ENCODE results near the gene NKX6-2.

DNA sequence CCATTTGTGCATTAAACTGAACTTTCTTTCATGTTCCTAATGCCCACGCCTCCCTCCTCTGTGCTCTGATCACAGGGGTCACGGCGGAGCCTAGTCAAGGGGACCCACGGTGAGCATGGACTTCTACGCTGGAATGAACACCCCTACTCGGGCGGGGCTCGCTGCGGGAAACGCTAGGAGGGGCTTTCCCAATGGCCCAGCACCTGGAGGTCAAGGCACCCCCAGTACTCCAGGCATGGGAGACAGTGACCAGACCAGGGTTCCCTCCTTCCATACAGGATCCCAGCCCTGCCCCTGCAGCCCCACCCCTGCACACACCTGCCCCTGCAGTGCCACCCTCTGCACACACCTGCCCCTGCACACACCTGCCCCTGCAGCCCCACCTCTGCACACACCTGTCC is 27.1 kb upstream of the NKX6-2 start:
- TF ChIP-seq EZH2 (IDR thresholded peaks at IDR 0.05; ENCODE audit: low read length) = no peak
- TF ChIP-seq, protein P1, sequence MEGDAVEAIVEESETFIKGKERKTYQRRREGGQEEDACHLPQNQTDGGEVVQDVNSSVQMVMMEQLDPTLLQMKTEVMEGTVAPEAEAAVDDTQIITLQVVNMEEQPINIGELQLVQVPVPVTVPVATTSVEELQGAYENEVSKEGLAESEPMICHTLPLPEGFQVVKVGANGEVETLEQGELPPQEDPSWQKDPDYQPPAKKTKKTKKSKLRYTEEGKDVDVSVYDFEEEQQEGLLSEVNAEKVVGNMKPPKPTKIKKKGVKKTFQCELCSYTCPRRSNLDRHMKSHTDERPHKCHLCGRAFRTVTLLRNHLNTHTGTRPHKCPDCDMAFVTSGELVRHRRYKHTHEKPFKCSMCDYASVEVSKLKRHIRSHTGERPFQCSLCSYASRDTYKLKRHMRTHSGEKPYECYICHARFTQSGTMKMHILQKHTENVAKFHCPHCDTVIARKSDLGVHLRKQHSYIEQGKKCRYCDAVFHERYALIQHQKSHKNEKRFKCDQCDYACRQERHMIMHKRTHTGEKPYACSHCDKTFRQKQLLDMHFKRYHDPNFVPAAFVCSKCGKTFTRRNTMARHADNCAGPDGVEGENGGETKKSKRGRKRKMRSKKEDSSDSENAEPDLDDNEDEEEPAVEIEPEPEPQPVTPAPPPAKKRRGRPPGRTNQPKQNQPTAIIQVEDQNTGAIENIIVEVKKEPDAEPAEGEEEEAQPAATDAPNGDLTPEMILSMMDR (optimal IDR thresholded peaks at IDR 0.05 in 1 of 3, IDR thresholded peaks at IDR 0.05 in 1 of 3, conservative IDR thresholded peaks at IDR 0.05 in 1 of 3; ENCODE audit: extremely low read depth in 1 of 3, insufficient read depth in 2 of 3, low read length in 3 of 3) = no peak
